Activated CD4-positive, CD25-positive, alpha-beta regulatory T cell treated with anti-CD3 and anti-CD28 coated beads, Interleukin-2, amount 50 U/mL, for 16 hours (primary cell): ENCODE results near the gene FHL2.

Experiments
- DNase-seq: peaks from one replicate; pipeline ENCODE4 v3.0.0-alpha.2; 2020; ENCODE audit warnings: low read depth, low spot score

Gene FHL2

DNA sequence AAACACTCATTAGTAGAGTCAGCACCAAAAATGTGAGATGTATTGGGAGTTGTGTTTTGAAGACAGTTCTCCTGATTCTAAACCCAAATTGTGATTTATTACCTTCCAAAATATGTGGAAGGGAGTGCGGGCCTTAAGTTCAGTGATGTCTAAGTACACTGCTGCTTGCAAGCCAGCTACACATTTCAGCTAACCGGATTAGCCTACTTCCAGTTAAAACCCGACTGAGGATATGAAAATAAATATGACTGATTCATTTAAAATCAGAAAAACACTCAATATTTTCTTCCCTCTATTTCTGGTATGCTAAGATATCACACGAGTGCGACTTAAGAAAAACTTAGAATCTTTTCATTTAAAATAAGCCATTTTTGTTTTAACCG, 907 bp downstream of the FHL2 start:
- DNase-seq, result no peak

DNA sequence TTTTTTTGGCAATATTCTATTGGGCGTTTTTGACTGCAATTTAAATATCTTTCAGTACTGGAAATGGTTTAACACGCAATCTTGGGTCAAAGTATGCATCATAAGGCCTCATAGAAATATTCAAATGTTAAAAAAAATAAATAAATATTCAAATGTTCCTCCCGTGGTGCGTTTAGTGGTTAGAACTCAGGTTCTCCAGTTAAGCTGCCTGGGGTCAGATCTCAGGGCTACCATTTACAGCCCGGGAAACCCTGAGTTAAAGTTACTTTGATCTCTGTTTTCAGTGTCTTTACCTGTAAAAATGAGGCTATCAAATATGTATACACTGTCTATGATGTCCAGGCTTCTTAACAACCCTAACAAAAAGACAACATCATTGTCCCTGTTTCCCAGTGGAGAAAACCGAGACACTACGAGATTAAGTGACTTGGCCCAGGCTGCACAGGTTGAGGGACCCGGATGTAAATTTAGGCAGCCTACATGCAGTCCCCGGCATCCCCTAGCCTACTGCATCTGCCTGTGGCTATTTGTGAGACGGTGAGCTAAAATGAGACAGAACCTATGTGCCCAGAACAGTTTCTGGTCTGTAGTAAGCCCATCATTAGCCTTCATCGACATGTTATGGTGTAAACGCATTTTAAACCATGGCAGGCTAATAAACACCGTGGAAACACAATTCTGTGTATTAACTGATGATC, 1.7 kb downstream of the FHL2 start:
- no peak for DNase-seq

DNA sequence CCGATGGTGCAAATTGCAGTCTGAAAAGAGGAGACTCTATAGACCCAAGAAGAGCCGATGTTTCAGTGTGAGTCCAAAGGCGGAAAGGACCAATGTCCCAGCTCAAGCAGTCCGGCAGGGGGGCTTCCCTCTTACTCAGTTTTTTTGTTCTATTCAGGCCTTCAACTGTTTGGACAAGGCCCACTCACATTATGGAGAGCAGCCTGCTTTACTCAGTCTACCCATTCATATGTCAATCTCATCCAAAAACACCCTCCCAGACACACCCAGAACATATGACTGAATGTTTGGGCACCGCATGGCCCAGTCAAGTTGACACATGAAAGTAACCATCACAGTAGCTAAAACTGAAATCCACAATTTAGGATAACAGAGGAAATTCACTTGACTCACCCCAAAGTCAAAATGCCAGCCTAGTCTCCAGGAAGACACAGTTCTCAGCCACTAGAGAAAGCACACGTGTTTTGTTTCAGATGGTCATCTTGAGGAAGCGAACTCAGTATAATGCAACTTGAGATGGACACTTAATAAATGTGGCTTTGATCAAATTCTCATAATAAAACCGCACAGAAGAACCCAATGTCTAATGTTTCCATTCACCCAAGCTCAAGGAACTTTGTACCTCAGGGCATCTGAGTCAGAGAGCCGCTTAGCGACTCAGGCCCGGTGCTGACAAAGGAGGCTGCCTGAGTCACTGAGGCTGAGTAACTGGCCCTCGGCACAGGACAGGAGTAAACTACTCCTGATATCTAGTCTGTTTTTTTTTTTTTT, 2.4 kb downstream of the FHL2 start:
- no peak for DNase-seq

DNA sequence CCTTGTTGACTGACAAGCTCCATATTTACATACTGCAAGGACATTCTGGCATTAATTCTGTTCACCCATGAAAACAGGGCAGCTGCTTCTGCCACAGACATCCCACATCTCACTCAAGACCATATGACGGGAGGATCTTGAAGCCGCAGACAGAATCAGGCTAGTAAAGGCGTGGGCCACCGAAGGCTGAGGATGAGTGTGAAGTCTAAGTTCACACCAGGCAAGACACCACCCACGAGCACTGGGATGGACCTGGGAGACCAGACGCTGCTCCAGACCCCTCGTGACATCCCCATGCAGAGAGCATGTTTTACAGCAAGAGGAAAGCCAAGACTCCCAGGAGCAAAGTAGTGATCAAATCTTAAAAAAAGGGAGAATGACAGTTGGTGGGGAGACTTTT, 3.2 kb downstream of the FHL2 start:
- DNase-seq, result no peak

DNA sequence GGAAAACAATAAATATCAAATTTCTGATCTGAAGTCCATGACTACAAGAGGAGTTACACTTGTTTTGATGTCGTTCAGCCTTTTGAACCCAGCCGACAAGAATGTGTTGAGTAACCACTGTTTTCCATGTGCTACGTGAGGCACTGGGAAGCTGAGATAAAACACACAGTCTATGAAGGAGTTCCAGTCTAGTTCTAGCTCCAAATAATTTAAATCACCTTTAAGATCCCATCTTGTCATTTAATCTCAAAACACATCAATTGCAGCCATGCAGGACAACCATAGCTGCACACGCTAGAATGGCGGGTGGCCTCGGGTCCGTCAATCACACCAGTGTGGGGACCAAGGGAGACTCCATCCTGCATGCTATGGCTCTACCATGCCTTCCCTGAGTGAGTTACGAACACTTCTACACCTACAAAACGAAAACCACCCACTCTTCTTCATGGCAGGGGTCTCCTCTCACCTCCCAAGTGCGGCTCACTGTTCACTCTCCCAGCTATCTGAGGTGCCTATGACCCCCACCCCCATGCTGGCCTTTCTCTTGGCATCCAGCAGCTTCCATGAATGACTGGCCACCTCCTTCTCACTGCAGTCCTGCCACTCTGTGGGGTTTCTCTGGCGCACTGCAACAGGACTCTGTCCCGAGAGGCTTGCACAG, 3.8 kb downstream of the FHL2 start:
- DNase-seq, result no peak

DNA sequence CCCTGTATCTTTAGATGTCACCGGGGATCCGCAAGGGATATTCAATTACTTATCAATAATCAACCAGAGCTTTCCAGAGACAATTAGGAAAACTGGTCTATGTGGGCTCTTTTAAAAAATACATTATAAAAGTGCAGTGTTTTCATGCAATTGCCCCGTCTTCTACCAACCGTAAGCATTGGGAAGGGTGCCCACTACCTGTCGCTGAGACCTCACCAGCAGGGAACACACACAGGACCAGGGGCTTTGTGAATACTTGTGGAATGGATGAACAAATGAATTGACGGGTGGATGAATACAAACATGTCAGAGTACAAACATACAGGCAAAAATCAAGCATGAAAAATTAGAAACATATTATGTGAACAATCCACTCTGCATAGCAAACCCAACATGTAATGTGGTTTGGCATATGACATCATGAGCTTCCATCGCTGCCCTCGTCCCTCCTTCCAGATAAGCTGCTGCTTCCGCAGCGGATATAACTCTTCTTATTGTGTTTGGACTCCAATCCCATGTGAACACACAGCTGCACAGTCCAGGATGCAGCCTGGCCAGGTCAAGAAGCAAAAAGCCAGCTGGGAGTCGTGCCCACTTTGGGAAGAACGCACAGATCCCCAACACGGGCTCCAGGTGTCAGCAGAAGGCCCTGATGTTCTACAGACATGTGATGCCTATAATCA, 5.3 kb downstream of the FHL2 start:
- DNase-seq, result no peak

DNA sequence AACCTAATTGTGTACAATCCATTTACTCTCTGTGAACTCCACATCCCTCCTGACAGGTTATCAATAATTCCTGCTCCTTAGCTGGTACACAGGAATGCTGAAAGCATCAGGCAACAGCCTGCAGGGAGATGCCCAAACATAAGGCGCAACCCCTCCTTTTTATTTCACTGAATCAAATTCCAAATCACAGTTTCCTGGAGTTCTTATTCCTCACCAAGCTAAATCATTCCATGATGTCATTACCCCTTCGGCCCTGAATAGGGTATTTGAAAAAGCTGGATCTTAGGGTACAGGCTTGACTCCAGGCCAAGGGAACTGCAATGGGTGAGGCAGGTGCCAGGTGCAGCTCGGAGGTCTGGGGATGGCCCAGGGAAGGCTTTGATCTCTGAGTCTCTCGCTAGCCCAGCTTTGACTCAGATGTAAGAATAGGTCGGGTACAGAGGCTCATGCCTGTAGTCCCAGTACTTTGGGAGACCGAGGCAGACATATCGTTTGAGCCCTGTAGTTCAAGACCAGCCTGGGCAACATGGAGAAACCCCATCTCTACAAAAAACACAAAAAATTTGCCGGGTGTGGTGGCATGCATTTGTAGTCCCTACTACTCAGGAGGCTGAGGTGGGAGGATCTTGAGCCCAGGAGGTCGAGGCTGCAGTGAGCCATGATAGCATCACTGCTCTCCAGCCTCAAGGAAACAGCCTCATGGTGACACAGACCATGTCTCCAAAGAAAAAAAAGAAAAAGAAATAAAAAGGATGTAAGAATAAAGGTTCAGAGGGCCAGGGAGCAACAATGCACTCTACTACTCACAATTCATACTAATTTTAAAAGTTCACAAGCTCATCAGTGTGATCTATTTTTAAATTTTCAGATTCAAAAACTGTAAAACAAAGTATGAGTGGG, 6.8 kb downstream of the FHL2 start:
- no peak for DNase-seq

DNA sequence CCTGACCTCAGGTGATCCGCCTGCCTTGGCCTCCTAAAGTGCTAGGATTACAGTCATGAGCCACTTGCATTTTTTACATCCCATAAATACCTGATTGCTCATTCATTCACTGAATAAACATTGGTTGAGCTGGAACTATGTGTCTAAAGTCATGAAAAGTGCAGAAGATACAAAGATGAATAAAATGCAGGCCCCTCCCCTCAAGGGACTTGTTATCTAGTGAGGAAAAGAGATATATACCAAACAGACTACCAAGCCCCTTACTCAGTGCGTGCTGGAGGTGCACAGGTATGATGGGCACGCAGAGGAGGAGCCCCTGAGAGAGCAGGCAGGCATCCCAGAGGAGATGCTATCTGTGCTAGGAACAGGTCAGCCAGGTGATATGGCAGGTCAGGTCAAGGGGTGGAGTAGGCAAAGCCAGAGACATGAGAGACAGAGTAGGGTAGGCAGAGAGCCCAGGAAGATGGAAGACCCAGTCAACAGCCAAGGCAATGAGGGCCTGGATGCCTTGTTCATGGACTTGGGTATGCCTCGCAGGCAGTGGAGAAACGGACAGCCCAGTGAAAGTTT, 7.7 kb downstream of the FHL2 start:
- DNase-seq, result no peak

DNA sequence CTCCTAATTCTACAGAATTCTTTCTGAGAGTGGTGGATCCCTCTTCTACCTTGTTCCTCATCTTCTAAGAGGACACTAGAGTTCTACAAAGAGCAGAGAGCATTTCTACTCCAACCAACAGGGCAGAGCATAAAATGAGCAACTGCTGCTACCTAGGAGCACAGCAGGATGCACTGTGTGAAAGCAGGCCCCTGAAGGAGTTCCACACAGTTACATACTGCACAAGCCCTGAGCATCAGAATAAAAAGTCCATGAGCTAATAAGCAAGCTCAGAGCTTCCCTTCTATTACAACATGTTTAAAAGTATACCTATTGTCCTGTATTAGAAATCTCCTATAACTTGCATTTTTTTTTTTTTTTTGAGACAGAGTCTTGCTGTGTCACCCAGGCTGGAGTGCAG, 8.4 kb downstream of the FHL2 start:
- DNase-seq, result no peak

DNA sequence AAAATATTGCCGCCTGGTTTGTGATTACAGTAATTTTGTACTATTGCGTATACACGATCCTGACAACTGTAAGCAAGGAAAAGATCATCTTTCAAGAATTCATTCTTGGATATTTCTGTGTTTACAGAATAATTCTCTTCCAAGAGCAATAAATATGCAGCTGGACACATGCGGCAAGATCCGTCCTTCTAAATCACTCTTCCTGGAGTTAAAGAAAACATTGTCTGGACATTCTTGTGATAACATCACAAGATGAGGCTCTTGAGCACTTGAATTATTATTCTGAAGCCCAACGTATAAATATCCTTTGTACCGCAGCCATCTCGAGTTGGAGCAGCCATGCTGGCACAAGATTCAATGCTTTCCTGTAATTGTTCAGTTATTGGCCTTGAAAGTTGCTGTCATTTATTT, 9.9 kb downstream of the FHL2 start:
- no peak for DNase-seq

DNA sequence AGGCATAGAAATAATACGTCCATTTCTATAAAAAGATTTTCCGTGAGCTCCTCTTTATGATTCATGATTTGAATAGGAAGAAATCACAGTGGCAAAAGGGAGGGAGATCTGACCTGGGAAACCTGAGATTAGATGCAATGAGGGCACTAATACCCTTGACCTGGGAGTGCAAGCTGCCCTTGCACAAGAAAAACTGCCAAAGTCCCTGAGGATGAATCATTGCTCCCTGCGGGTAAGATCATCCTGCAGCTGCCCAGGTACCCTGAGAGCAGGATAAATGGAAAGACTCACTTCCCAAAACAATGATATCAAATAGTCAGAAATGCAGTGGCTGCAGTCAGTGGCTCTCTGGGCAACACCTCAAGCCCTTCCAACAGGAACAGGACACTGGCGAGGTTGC, 11.6 kb downstream of the FHL2 start:
- no peak for DNase-seq

DNA sequence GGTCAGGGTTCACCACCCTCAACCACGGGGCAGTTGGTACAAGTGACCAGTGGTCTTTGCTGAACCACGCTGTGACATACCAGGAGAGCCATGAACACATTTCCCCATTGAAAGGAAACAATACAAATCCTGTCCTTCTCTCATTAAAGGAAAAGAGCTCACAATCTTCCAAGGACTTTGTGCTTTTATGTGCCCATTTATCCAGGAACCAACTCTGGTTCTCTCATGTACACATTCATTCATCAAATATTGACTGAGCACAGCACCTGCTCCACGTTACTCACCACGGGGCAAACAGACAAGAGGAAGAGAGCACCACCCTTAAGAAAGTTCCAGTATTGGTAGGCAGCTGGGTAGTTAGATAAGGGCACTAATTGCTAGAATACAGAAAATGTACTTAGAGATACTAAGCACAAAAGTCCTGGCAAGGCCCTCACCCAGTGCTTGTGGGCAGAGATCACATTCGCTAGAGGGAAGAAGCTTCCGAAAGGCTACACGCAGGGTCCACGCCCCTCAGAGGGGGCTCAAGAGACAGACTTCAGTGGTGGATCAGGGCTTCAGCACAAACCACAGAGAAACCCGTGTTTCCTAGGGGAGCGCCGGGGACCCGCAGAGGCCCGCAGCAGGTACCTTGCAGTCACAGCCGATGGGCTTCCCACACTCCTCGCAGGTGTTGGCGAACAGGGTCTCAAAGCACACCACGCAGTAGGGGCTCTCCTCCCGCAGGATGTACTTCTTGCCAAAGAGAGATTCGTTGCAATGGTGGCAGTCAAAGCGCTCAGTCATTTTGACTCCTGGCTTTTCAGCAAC, 12.9 kb downstream of the FHL2 start:
- no peak for DNase-seq

DNA sequence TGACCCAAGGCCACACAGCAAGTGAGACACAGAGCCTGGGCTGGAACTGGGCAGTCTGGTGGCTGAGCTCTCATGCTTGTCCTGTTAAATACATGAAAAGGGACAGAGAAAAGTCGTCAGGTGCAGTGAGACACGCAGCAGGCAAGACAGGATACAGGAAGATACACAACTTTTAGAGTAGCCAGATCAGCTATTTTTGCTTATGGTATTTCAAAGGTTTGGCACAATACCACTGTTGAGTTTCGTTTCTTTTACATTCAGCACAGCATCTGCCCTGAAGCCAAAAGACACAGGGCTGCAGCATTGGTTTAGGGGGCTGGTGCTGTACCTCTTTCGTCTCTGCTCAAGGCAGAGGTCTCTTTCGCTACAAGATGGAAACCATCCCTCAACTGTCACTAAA, 14.0 kb downstream of the FHL2 start:
- DNase-seq, result no peak

DNA sequence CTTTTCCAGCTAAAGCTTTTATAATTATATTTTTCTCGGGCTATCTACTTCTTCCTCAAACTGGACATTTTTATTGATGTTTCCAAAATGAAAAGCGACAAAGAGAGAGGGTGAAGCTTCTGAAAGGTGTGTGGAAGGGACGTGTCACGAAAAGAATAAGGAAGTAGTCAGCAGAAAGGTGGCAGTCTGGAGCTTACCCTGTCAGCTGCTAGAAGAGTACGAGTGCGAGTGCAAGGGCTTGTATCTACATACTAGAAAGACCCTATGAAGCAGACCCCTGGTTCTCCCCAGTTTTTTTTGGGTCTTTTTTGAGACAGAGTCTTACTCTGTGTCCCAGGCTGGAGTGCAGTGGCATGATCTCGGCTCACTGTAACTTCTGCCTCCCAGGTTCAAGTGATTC, 14.6 kb downstream of the FHL2 start:
- no peak for DNase-seq

DNA sequence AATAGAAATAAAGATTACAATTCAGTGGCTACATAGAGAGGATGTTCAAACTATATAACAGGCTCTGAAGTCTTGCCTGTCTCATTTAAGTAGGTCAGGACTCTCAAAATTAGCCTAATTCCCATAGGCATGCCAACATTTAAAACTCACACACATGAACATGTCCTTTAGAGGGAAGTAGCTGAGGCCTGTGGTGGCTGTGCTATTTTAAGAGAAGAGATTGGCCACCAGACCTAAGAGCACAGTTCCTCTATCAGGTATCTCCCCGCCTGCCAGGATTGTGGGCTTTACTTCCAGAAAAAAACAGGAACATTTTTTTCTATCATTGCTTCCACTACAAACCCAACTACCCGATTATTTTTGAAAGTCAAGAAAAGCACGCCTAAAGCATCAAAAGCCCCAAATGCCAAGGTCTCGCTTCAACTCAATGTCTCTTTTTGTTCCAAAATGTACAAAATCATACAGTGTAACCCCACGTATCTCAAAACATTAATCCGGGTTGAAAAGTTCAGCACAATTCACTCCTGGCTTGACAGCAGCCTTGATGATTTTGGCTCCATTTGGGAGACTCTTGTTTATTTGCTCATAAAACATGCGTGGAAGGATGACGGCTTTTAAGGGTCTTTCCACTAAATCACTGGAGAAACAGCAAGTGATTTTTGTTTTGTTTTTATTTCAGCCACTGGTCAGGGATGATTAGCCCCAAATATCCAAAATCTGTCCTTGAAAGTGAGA, 15.3 kb downstream of the FHL2 start:
- DNase-seq, result no peak

DNA sequence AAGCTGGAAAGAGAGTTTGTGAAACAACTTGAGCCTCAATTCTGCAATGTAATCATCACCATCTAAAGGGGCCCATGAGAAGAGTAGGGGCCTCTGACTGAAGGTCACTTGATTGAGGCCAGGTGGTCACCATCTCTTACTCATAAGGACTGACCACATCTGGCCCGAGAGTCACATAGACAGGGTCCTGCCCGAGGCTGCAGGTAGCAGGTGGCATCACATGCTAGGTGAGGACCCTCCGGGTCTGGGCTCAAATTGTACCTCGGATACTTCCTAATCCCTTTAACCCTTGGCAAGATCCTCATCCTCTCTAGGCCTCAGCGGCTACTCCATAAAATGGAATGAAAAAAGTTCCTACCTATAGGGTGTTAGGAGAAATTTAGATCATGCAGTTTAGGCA, 16.7 kb downstream of the FHL2 start:
- DNase-seq, result no peak

DNA sequence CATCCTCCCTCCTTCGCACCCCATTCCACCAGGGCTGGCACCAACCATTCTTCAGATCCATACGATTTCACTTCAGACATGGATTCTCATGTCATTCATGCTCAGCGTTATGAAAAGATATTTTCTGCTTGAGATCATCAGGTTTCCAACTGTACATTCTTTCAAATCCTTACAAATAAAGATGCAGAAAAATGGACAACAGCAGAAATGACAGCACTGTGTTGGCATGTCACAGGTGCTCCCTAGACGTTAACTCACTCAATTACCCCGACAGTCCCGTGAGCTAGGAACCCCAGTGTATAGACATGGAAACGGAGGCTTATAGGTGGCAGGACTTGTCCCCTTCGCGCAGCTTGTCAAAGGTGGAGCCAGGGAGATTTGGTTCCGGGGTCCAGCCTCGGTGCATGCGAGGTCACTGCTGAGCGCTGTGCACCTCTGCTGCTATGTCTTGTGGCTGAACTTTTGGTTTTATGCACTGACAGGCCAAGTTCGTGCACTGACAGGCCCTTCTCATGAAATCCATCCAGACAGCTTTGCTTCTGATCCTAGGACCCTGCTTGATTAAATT, 17.7 kb downstream of the FHL2 start:
- DNase-seq, result no peak

DNA sequence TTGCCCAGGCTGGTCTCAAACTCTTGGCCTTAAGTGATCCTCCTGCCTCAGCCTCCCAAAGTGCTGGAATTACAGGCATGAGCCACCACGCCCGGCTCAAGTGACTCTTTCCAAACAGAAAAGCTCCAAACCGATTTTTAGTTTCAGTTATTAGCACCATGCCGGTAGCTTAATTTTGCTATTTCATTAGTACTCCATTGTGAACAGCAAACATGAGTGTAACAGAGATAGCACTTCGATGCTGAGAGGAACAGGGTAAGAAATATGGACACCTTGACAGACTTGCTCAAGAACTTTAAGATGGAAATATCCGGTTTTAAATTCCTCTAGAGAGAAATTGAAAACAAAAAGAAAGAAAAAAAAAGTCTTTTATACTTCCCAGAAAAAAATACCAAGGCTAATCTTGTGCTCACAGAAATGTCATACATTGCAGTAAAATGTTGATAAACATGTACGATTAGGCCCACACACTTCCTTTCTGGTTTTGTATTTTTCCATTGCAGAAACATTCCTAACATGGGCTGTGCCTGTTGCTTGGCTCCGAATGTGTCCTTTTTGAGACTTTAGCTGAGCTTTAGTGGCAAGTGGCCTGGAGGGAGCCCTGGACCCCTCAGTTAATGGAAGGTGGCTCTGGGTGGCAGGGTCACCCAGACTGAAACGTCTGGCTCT, 18.3 kb downstream of the FHL2 start:
- DNase-seq, result no peak
